22Rv1 (cell line): ENCODE results near the gene ATP11B.

ENCODE experiments used
- ZFX ChIP-seq: fragments of 450-650 bp; IDR thresholded peaks from 2 replicates; pipeline ENCODE4 v1.6.1; 2017; ENCODE audit warnings: antibody characterized with exemption, borderline replicate concordance
- TF ChIP-seq, protein P1 (sequence below): fragments of 450-650 bp; IDR thresholded peaks from 2 replicates; pipeline ENCODE4 v1.5.1; 2017; ENCODE audit warnings: mild to moderate bottlenecking

DNA sequence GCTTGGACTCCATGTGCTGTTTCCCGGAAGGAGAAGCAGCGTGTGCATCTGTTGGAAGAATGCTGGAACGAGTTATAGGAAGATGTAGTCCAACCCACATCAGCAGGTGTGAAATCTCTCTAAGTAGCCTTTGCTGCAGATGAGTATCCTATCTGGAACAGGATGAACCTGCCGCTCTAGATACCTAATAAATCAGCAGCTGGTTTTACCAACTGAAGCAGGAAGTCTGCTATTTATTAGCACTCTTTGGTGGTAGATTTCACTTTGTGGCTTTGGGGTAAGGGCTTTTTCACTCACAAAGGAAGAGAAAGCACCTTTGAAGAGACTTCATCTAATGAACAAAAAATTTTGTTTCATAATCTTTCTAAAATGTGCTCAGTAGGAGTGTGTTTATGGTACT lies 120.6 kb downstream of the ATP11B start:
- TF ChIP-seq, protein P1, sequence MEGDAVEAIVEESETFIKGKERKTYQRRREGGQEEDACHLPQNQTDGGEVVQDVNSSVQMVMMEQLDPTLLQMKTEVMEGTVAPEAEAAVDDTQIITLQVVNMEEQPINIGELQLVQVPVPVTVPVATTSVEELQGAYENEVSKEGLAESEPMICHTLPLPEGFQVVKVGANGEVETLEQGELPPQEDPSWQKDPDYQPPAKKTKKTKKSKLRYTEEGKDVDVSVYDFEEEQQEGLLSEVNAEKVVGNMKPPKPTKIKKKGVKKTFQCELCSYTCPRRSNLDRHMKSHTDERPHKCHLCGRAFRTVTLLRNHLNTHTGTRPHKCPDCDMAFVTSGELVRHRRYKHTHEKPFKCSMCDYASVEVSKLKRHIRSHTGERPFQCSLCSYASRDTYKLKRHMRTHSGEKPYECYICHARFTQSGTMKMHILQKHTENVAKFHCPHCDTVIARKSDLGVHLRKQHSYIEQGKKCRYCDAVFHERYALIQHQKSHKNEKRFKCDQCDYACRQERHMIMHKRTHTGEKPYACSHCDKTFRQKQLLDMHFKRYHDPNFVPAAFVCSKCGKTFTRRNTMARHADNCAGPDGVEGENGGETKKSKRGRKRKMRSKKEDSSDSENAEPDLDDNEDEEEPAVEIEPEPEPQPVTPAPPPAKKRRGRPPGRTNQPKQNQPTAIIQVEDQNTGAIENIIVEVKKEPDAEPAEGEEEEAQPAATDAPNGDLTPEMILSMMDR, result no peak
- no peak for TF ChIP-seq ZFX
